HEK293 (cell line): ENCODE measurements around the gene LACRT.

Experiments
- TCF7L2 ChIP-seq: IDR thresholded peaks from 2 replicates; pipeline ENCODE4 v1.6.1; 2011; ENCODE audit warnings: low read depth, mild to moderate bottlenecking, inconsistent platforms, low read length, moderate library complexity, borderline replicate concordance
- ZNF501 ChIP-seq: fragments of 450-650 bp; formaldehyde crosslinking; IDR thresholded peaks from 2 replicates; pipeline ENCODE4 v1.5.1; 2016; ENCODE audit warnings: missing biosample characterization, missing genetic modification characterization
- TF ChIP-seq, protein P1 (sequence below): fragments of 450-650 bp; formaldehyde crosslinking; IDR thresholded peaks from 2 replicates; pipeline ENCODE4 v1.5.1; 2016; ENCODE audit warnings: missing biosample characterization, missing genetic modification characterization
- TF ChIP-seq, protein P2 (sequence below): fragments of 450-650 bp; formaldehyde crosslinking; IDR thresholded peaks from 2 replicates; pipeline ENCODE4 v1.5.1; 2017; ENCODE audit warnings: missing biosample characterization, mild to moderate bottlenecking, missing genetic modification characterization, moderate library complexity

DNA sequence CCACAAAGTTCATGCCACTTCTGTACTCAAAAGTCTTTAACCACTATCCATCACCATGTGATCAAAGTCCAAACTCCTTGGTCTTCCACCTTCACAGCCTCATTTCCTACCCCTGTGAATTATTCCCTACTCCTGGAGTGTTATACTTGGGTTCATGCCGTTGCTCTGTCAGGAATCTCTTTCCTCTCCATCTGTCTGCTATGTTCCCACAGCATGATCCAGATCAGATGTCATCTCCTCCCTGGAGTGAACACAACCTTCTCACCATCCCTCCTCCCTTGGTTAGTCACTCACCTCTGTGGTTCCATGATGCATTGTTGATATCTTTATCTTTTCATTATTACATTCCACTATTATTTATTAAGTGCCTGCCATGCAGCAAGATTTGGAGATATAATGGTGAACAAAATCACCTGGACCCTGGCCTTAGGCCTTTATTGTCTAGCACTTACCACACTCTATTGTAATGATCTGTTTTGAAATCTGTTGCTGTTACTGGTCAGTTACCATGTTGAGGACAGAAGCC is 22.4 kb downstream of the LACRT start:
- TF ChIP-seq TCF7L2 (no peak), ZNF501 (tag by site-specific recombination) (no peak)
- TF ChIP-seq, protein P1, sequence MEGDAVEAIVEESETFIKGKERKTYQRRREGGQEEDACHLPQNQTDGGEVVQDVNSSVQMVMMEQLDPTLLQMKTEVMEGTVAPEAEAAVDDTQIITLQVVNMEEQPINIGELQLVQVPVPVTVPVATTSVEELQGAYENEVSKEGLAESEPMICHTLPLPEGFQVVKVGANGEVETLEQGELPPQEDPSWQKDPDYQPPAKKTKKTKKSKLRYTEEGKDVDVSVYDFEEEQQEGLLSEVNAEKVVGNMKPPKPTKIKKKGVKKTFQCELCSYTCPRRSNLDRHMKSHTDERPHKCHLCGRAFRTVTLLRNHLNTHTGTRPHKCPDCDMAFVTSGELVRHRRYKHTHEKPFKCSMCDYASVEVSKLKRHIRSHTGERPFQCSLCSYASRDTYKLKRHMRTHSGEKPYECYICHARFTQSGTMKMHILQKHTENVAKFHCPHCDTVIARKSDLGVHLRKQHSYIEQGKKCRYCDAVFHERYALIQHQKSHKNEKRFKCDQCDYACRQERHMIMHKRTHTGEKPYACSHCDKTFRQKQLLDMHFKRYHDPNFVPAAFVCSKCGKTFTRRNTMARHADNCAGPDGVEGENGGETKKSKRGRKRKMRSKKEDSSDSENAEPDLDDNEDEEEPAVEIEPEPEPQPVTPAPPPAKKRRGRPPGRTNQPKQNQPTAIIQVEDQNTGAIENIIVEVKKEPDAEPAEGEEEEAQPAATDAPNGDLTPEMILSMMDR (tag by site-specific recombination) = no peak
- TF ChIP-seq, protein P2, sequence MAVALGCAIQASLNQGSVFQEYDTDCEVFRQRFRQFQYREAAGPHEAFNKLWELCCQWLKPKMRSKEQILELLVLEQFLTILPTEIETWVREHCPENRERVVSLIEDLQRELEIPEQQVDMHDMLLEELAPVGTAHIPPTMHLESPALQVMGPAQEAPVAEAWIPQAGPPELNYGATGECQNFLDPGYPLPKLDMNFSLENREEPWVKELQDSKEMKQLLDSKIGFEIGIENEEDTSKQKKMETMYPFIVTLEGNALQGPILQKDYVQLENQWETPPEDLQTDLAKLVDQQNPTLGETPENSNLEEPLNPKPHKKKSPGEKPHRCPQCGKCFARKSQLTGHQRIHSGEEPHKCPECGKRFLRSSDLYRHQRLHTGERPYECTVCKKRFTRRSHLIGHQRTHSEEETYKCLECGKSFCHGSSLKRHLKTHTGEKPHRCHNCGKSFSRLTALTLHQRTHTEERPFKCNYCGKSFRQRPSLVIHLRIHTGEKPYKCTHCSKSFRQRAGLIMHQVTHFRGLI = no peak
